Fibroblast of peridontal ligament (primary cell): ENCODE results near the gene HES5.

Experiments used
- DNase-seq: peaks from one replicate; pipeline ENCODE4 v3.0.0-alpha.2; 2010; ENCODE audit errors: extremely low read depth

HES5 gene

DNA sequence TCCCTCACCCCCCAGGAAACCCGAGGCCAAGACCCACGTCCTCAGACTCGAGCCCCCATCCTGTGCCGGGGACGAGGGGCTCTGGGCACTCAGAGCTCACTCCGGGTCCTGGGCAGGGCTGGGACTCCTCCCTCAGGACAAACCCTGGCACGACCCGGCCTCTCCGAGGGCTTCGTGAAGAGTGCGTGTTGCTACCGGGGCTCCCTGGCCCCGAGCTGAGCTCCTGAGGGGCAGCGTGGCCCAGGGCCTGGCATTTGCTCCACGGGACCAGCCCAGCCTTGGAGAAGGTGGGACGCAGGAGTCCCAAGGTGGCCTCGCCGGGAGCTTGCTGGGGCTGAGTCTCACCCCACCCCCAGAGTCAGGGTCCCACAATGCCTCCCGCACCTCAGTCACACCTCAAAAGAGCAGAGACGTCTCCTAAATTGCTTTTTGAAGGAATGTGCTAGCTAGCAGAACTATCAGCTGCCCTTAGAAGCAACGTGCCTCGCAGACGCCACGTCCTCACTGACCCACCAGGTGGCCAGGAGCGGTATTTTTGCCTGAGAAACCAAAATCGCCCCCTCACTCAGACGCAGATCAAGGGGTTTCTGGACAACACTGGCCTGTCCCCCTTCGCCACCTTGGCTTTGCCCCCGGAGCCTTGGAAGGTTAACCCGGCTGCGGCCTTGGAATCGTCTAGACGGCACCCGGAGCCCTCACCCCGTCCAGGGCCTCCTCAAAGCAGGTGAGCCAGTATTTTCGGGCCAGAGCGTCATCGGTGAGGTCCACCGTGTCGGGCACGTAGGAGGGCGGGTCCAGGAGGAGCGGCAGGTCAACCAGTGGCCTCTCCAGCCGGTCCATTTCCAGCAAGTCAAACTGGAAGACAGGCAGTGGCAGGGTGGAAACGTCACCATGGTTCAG, 14.9 kb downstream of the HES5 start:
- no peak for DNase-seq

DNA sequence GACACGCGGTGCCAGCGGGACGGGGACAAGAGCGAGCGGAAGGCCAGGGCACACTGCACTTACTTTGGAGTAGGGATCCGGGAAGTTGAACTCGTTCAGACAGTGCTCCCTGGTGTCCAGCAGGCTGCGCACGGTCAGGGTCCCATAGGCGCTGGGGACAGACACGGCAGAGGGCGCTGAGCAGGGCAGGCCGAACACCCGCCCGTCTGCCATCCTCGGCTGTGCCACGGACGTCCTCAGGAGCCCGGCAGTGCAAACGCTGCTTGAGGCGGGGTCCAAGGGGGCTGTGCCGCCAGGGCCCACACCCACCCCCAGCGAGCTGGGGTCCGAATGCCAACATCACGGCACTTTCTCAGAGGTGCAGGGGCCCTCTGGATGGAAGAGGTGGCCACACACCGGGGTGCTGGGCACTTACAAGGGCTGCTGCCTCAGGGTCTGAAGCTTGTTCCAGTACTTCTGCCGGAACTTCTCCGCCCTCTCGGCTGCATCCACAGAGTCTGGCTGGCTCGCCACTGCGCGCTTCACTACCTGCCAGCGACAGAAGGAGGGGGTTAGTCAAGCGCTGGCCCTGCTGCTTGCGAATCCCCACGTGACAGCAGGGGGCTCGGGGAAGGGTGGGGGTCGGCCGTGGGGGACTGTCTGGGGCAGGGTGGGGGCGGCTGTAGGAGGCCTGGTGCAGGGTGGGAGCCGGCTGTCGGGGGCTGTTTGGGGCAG, 16.0 kb downstream of the HES5 start:
- DNase-seq = no peak

- DNase-seq = no peak
These were observed 17.1 kb downstream of the HES5 start for GRCh38 chr1:2512862-2513421.

GRCh38 chr1:2510366-2511155, 19.5 kb downstream of the HES5 start:
- DNase-seq = no peak

GRCh38 chr1:2509589-2509988, 20.5 kb downstream of the HES5 start:
- no peak for DNase-seq

- no peak for DNase-seq
These were observed 21.3 kb downstream of the HES5 start for GRCh38 chr1:2508751-2509150.

DNA sequence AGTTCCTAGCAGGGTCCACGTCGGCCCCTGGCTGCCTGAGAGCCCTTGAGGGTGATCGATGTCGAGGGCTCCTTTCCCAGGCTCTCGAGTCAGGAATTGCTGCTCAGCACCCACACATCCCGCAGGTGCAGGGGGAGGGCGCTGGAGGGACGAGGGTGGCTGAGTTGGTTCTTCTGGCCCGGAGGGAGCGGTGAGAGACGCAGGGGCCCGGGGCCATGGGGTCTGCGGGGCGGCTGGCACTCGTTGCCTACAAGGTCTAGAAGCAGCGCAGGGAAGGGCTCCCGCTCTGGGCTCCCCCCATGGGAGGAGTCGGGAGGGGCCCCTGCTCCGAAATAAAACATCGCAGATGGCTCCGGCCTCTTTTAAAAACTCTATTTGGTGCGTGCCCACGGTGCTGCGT, 21.9 kb downstream of the HES5 start:
- DNase-seq = no peak

GRCh38 chr1:2507744-2508155, 22.3 kb downstream of the HES5 start:
- DNase-seq = no peak

DNA sequence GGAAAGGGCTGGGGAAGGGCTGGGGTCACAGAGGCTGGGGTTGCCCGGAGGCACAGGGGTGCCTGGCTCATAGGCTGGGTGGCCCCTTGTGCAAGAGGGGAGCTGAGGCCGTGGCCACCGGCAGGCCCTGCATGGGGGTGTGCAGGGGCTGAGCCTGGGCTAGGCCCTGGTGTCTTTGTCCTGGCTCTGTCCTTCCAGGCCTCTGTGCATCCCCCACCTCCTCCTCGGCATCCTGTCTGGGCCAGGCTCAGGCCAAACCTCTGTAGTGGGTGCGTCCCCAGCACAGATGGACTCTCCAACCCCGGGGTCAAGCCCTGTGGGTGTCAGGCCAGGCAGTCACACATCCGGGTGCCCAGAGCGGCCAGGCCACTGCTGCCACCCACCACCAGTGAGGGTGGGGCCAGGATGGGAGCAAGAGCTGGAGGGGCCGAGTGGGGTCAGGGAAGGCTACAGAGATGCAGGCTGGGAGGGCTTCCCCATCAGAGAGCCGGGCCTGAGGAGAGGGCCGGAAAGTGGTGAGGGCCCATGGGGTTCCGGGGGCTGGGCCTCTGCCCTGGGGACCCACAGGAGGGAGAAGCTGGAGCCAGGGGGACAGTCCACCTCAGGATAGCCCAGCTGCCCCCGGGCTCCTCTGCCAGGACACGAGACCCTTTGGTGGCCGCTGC, 23.0 kb downstream of the HES5 start:
- no peak for DNase-seq

GRCh38 chr1:2506007-2506860, 23.8 kb downstream of the HES5 start:
- DNase-seq = no peak

- DNase-seq = no peak
These were observed 24.5 kb downstream of the HES5 start for GRCh38 chr1:2505461-2505994.

- no peak for DNase-seq
These were observed 25.2 kb downstream of the HES5 start for GRCh38 chr1:2504949-2505272.

DNA sequence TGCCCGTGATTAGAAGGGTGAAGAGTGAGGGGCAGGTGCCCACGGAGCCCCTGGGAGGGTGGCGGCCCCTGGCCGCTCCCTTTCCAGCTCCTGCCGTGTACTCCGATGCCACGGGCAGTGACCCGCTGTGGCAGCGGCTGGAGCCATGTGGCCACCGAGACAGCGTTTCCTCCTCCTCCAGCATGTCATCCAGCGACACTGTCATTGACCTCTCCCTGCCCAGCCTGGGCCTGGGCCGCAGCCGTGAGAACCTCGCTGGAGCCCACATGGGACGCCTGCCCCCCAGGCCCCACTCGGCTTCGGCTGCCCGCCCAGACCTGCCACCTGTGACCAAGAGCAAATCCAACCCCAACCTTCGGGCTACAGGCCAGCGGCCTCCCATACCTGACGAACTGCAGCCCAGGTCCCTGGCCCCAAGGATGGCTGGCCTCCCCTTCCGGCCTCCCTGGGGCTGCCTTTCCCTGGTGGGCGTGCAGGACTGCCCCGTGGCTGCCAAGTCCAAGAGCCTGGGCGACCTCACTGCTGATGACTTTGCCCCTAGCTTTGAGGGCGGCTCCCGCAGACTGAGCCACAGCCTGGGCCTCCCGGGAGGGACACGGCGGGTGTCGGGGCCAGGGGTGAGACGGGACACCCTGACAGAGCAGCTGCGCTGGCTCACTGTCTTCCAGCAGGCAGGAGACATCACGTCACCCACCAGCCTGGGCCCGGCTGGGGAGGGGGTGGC, 25.7 kb downstream of the HES5 start:
- DNase-seq = no peak

- no peak for DNase-seq
These were observed 26.4 kb downstream of the HES5 start for GRCh38 chr1:2503554-2504224.

DNA sequence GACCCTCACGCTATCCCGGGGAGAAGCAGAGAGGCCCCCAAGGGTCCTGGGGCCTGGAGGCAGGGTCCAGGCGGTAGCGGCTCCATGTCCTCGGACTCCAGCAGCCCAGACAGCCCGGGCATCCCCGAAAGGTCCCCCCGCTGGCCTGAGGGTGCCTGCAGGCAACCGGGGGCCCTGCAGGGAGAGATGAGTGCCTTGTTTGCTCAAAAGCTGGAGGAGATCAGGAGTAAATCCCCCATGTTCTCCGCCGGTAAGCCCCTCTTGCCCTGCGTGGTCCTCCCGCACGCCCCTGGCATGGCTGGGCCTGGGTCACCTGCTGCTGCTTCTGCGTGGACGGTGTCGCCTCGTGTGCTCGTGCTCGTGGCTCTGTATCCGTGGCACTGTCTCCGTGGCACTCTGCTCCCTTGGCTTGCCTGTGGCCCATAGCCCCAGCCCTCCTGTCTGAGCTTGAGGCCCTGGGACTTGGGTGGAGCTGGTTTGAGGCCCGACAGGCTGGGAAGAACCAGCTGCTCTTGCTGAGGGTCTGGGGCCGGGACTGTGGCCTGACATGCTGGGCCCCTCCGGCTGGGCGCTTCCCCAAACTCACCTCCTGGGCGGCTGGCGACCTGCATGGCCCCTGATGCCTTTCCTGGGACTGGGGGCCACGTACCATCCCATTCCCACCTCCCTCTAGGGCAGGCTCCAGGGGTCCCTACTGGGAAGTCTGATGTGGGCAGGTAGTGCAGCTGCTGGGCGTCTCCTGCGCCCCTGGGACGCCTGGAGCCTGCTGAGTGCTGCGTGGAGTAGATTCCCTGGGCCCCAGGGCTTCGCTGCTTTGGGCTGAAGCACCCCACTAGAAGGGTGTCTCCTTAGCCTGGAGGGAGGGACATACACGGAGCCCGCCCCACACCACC, 27.2 kb downstream of the HES5 start:
- DNase-seq = no peak

- no peak for DNase-seq
These were observed 27.9 kb downstream of the HES5 start for GRCh38 chr1:2502210-2502609.

DNA sequence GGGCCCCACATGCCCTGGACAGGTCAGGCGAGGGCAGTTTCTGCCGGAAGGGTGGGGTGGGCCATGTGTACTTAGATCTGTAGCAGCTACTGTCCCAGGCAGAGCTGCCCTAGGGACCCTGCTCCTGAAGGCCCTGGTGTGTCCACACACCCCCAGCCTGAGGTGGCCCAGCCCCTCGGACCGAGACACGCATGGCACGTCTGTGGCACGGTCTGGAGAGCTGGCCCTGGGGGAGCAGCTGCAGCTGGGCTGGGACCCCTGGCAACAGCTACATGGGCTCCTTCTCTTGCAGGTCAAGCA, 28.3 kb downstream of the HES5 start:
- no peak for DNase-seq
